HG03354 (cell line): Measurements from ENCODE around the gene RASAL2.

Source experiments
- ATAC-seq: cut with Tn5 transposase; IDR thresholded peaks from one replicate; pipeline ENCODE4 v1.9.1; 2021; ENCODE audit warnings: mild to moderate bottlenecking; ENCODE audit not compliant: unreplicated experiment, poor library complexity, severe bottlenecking

RASAL2 gene

DNA sequence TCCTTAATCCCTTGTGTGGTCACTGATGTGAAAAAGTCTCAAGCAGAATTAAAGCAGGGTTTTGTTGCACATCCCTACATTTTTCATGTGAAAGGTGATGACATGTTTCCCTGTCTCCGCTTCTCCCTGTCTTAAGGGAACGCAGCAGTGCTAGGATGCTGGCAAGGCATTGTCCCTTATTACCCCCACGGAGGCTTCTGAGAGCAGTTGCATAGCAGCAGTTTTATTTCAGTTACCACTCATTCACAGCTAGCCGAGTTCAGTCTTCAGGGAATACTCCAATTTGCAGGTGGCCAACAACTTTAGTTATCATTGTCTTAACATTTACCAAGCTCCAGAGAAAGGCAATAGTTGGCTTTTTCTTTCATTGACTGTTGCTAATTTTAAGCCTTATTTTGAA, 313.8 kb downstream of the RASAL2 start:
- ATAC-seq: no peak

DNA sequence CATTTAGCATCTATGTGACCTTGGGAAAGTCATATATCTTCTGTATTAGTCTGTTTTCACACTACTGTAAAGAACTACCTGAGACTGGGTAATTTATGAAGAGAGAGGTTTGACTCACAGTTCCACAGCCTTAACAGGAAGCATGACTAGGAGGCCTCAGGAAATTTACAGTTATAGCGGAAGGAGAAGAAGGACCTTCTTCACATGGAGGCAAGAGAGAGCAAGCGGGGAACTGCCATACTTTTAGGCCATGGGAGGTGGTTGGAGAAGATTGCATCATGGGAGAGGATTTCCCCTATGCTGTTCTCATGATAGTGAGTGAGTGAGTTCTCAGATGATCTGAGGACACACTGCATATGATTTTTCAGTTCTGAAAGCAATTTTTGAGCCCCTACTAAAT, 315.0 kb downstream of the RASAL2 start:
- no peak for ATAC-seq

DNA sequence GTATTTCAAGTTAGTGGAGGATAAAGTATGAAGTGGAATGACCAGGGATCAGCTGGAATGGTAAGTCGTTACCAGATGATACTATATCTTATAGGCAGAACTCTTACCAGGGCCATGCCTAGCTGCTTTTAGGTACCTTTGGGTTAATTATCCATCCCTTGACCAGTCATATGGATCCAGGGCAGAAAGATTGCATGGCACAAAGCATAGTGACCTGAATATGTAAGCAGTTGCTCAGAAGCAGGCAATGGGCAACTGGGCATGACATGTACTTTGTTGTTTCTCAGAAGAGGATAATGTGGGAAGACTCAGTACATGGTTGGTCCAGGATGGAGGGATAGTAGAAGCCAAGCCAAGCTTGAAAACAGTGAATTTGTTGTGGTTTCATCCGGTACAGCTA, 315.6 kb downstream of the RASAL2 start:
- ATAC-seq: no peak

DNA sequence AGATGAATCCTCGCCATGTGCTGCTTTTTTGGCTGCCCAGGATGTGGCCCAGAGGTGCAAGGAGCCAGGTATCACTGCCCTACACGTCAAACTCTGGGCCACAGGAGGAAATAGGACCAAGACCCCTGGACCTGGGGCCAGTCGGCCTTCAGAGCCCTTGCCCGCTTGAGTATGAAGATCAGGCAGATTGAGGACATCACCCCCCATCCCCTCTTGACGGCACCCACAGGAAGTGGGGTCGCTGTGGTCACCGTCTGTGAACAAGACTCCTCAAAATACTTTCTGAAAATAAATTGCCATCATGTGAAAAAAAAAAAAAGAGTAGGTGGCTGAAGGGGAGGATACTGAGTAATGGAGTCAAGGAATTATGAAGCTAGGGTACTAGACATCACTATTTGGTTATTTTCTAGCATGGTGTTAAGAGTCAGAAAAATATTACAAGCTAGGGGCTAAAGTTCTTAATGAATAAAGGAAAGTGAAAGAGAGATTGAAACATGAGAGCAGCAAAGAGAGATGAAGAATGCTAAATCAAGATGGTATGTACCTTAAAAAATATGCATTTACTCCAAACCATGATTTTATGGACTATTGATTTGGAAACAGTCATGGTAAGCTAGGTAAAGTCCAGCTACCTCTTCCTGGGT, 318.0 kb downstream of the RASAL2 start:
- peak; percentile 85 for ATAC-seq

DNA sequence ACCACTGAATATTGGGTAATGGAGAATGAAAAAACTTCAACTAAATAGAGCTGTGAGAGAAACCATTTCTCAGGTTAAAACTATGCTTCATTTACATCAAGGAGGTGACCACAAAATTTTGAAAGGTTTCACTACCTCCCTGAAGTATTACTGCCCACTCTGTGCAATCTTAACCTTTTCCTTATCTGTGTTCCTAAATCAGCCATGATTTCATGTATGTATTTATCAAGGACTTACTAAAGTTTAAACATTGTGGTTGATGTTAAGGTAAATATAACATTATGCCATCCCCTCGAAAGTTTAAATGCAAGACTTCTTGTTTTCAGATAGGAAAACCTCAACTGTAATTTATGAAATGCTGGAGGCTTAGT, 318.5 kb downstream of the RASAL2 start:
- ATAC-seq: peak; percentile 91

DNA sequence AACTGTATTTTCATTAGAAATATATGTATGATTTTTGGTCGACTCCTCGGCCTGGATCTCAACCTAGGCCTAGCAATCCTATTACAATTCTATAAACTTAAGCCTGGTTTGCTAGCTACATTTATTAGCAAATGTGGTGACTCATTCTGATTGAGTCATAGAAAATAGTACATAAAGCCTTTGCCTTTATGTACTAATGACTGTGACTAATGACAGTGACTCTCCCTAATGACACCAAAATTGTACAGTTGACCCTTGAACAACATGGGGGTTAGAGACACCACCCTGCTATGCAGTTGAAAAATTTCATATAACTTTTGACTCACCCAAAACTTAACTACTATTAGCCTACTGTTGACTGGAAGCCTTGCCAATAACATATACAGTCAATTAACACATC, 324.0 kb downstream of the RASAL2 start:
- ATAC-seq: peak; percentile 26

DNA sequence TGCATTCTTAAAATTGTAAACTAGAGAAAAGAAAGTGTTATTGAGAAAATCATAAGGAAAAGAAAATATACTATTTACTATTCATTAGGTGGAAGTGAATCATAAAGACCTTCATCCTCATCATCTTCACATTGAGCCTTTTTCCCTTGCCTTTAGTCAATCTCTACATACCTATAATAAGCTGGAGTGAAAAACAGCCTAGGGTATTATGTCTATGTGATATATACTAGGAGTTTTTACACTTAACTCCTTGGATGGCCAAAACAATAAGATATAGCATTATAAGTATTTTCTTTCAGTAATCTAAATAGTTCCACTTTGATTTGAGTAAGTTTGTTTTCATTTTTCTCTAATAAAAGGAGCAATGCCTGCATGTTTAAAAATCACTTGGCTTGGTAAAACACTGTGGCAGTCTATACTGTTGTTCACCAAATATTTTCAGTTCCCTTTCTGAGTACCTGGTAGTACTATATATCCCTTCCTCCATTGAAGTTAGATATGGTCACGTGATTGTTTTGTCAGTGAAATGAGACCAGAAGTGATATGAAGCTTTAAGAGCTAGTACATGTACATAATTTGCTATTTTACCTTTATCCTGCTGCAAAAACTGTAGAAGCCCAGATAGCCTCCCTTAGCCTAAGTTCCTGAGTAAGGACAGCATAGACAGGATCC, 324.5 kb downstream of the RASAL2 start:
- ATAC-seq: peak; percentile 91

DNA sequence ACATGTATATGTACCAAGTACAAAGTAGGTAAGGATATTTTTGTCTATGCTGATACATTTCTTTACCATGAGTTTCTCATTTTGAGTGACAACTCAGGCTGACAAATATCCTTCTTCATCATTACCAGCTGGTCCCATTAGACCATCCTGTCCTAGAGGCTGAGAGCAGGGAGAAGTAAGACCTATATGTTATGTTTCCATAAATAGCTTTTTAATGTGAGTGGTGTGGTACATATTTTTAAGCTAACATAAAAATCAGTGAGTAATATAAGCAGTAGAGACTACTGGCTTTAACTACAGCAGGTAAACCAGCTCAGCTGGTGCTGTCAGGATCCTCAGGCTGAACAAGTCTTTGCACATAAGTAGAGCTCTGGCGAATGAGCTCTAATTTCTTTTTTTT, 340.5 kb downstream of the RASAL2 start:
- ATAC-seq: no peak

DNA sequence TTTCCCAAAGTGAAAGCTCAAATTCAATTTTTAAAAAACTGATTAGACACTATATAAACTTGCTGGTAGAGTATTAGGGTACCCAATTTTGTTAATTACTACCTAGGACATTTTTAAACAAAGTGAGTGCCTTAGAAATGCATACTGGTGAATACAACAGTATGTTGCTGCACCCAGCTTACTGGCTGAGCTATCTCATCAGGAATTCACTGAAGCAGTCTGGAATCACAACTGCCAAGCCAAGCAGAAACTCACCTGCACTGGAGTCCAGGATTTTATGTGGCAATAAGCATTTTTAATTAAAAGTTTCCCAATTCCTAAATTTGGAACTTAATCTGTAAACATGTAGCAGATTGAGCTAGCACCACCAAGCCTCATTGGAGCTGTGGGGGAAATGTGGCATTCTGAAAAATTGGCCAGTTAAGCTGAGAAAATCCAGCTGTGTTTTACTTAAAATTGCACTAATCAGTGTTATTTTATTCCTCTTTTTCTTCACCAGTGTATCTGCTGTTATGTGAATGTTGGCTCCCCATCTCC, 341.1 kb downstream of the RASAL2 start:
- ATAC-seq: no peak

DNA sequence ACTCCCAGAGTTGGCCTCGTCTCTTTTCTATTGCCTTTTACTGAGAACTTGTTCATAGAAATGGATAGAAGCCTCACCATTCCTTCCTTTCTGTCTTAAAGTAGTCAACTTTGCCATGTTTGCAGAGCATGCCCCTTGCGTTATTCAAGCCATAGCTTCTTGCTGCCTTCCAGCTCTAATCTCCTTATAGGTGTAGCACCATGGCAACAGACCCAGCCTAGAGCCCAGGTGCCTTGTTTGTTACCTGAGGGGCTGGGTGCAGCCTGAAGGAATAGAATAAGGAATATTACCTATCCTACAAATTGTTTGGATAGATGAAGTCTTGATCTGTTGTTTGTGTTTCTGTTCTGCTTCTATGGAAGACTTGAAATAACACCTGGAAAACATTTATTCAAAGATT, 343.0 kb downstream of the RASAL2 start:
- ATAC-seq: no peak

DNA sequence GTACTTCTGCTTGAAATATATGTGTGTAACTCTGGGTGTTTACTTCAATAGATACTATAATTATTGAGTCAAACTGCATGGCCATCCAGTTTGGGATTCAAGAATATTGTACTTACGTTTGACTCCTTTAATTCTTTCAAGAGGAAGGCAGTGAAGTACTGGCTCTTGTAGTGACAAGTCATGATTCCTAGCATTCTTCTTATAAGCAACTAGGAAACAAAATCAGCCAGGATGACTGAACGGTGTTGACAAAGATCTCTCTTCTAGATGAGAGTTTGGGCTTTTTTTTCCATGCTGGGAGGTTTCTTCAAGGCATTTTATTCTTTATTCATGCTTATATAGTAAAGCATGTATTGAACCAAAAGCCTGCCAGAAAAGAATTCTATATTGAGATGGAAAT, 344.5 kb downstream of the RASAL2 start:
- no peak for ATAC-seq

DNA sequence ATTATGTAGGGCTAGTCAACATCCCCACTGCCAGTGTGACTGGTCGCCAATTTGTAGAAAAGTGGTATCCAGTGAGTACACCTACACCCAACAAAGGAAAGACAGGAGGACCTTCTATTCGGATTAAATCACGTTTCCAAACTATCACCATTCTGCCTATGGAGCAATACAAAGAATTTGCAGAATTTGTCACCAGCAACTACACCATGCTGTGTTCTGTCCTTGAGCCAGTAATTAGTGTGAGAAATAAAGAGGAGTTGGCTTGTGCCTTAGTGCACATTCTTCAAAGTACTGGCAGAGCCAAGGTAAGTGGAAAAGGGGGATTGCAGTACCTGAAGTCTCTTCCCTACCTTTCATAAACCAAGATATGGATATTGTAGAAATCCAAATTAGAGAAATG, 349.0 kb downstream of the RASAL2 start:
- ATAC-seq: no peak

DNA sequence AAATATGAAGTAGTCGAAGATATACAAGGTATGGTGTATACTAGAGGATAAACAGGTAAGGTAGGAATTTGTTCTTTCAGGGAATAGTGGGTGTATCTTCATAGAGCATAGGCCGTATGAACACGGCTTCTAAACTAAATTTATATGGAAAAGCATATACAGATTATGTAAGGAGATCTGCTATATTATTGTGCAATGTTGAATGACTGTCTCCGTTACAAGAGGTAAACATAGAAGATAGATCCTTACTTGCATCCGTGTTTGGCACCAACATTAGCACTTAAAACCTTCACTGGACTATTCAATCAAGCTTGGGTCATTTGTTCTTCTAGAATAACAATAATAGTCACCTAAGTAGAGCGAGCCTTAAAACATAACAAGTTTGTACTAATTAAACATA, 357.0 kb downstream of the RASAL2 start:
- ATAC-seq: no peak

DNA sequence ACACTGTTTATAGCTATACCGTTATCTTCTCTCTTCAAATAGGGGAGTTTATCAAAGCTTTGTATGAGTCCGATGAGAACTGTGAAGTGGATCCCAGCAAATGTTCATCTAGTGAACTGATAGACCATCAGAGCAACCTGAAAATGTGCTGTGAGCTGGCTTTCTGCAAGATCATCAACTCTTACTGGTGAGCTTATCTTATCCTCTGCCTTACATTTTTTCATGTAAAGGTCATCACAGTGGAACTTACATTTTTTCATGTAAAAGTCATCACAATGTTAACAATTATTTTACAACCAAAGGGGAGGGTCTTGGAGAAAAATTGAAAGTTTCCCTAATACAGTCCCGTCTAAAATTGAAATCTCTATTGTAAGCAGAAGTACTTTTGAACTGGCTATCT, 357.6 kb downstream of the RASAL2 start:
- no peak for ATAC-seq

DNA sequence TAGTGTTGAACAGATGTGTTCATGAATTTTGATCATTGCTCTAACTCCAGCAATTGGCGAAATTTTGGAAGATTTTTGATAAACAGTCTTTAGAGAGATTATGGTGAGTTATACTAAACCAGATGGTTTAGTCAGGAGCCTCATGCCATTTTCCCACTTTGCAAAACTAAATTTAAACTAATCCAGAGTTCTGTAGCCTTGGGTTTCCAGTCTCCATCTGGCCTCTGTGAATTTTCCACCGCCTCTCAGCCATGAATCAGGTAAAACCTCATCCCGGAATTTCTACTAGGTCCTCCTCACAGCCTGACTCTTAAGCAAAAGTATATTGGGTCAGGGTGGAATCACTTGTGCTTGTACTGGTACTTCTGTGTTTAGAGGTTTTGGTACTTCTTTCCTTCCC, 358.1 kb downstream of the RASAL2 start:
- ATAC-seq: no peak

DNA sequence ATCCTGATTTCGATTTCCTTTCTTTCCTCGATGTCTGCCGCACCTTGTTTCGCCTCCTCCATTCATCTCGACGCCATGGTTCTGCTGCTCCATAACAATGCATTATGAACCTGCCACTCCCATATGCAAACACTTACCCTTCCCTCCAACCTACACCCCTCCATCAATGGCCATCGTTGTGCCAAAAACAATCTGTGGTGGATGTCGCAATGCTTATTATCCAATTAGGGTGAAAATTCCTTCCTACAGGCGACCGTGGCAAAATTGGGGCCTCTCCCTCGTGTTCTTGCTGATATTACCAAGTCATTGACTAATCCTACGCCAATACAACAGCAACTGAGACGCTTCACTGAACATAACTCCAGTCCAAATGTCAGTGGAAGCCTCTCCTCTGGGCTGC, 362.6 kb downstream of the RASAL2 start:
- ATAC-seq: no peak

DNA sequence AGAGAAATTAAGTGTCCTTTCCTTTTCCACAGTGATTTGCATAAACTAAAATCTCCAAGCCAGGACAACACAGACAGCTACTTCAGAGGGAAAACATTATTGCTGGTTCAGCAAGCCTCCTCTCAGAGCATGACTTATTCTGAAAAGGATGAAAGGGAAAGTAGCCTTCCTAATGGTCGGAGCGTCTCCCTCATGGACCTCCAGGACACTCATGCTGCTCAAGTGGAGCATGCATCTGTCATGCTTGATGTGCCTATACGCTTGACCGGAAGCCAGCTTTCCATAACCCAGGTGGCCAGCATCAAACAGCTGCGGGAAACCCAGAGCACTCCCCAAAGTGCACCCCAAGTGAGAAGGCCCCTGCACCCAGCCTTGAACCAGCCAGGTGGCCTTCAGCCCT, 363.7 kb downstream of the RASAL2 start:
- no peak for ATAC-seq

DNA sequence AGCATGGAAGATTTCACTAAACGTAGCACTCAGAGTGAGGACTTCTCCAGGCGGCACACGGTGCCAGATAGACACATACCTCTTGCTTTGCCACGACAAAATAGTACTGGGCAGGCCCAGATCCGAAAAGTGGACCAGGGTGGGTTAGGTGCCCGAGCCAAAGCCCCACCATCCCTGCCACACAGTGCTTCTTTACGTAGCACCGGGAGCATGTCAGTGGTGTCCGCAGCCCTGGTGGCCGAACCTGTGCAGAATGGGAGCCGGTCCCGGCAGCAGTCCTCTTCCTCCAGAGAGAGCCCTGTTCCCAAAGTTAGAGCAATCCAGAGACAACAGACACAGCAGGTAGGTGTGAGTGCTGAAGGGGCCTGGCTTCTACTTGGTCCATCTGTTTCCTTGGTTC, 364.3 kb downstream of the RASAL2 start:
- ATAC-seq: no peak

DNA sequence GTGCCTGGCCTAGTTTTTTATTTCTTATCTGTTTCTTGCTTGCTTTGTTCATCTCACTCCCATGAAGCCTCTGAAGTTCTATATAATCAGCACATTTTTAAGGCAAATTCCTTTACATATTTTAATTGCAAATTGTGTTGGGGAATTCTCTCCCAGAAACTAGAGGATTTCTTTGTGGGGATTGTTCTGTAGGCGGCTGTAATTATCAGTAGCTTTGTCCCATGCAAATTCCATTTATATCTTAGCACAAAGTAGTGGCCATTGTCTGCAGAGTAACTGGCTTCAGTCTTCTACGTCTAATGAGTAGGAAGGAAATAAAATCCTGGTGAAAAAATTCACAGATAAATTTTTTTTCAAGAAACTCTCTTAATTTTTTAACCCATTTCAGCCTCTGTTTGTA, 367.2 kb downstream of the RASAL2 start:
- ATAC-seq: no peak

DNA sequence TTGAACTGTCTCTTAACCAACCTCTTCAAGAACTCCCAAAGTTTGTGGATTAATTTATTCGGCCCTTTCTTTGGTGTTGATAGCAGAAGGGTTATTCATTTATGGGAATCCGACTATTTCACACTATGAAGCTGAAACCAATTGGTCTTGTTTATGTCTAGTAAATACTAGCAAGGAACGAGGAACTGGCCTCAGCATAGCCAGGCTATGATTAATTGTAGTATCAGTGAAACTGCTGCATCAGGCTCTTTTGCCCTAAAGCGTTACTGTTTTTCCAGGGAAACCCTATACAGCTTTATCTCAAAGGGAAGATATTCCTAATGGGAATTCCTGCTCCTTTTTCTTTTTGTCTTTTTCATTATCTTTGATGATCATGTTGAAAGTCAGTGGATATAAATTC, 367.8 kb downstream of the RASAL2 start:
- ATAC-seq: no peak

DNA sequence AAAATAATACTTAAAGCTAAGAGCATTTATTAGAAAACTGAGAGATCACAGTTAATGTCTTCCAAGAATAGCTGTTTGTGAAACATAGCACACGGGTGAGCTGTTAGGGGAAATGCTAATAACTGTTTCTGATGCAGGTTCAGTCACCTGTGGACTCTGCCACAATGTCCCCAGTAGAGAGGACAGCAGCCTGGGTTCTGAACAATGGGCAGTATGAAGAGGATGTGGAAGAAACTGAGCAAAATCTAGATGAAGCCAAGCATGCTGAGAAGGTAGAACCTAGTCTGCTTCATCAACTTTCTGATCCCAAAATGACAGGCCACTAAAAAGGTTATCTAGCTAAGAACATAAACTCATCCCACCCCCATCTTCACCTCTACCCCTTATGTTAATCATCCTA, 370.2 kb downstream of the RASAL2 start:
- ATAC-seq: no peak

DNA sequence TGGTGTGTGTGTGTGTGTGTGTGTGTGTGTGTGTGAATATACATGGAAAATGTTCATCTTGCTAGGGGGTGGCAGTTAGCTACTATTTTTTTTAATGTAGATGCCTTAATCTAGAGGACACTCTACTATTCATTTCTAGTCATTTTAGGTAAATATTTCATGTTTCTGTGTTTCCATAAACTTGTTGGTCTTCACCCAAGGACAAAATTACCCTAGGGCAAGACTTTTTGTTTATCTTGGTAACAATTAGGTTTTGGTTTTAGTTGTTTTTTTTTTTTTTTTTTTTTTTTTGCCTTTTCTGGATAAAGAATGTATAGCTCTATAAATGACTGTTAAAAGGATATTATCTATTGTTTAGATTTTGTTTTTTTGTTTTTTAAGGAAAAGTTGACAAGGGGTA, 370.7 kb downstream of the RASAL2 start:
- ATAC-seq: no peak
